ENCODE measurements around the gene CST8.

Gene CST8

DNA sequence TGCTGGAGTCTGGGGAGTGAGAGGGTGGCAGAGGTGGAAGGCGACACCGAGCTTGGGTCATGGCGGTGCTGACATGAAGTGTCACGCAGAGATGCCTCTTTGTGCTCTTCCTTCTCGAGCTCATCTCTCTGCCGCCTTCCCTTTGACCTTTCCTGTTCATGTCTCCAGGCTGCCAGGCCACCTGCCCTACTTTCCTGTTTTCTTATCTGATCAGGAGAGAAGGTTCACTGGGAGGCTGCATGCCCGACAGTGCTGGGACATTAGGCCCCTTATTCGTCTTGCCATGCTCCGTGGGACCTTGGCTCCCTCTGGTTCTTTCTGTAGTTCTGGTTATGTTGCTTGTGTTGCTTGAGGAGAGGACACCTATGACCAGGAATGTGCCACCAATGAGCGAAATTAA is 33.2 kb downstream of the CST8 start:
- DNase-seq (ENCODE audit: low spot score) = no peak

DNA sequence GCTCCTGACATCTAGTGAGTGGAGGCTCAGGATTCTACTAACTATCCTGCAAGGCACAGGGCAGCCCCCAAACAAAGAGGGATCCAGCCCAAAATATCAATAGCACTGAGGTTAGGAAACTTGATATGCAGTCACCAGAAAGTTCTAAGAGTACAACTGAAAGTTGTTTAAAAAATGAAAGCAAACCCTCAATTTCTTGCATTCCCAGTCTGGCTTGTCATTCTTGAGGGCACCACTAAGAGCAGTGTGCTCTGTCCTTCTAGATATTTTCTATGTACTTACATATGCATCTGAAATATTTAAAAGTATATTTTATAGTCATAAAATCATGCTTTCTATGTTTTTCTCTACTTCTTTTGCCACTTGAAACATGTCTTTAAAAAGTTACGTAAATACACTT is 35.9 kb downstream of the CST8 start:
- no peak for DNase-seq (ENCODE audit: low spot score)

DNA sequence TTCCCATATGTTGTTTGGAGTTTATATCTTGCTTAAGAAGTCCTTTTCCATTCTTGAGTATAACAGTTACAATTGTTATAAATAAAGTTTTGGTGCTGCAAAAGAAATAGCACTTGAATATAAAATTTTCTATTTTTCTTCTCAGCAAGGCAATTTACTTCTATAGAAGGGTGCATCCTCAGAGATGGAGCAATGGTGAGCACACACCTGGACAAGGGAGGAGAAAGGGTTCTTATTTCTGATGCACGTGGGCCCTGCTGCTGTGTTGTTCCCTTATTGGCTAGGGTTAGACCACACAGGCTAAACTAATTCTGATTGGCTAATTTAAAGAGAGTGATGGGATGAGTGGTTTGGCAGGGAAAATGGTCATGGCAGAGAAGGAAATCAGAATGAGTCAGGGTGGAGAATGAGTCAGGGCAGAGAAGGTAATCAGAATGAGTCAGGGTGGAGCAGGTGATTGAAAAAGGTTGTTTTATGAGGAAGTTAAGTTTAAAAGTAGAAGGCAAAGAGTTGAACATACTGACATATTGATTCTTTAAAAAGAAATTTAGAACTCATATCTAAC is 38.0 kb downstream of the CST8 start:
- DNase-seq (ENCODE audit: low spot score) = no peak

DNA sequence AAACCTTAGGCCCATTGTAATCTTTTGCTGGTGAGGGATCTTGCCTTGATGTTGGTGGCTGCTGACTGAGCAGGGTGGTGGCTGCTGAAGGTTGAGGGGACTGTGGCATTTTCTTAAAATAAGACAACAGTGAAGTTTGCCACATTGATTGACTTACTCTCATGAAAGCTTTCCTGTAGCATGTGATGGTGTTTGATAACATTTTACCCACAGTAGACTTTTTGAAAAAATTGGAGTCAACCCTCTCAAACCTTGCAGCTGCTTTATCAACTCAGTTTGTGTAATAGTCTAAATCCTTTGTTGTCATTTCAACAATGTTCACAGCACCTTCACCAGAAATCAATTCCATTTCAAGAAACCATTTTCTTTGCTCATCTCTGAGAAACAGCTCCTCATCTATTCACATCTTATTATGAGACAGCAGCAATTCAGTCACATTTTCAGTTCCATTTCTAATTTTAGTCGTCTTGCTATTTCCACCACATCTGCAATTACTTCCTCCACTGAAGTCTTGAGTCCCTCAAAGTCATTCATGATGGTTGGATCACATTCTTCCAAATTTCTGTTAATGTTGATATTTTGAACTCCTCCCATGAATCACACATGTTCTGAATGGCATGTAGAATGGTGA is 40.1 kb downstream of the CST8 start:
- DNase-seq (ENCODE audit: low spot score) = no peak

DNA sequence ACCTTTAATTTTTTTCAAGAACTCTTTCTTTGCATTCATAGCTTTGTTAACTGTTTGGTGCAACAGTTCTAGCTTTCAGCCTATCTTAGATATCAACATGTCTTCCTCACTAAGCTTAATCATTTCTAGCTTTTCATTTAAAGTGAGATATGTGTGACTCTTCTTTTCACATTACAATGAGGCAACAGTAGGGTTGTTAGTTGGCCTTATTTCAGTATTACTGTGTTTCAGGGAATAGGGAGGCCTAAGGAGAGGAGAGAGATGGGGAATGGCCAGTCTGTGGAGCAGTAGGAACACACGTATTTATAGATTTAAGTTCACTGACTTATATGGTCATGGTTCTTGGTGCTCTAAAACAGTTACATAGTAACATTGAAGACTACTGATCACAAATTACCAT is 41.6 kb downstream of the CST8 start:
- no peak for DNase-seq (ENCODE audit: low spot score)

DNA sequence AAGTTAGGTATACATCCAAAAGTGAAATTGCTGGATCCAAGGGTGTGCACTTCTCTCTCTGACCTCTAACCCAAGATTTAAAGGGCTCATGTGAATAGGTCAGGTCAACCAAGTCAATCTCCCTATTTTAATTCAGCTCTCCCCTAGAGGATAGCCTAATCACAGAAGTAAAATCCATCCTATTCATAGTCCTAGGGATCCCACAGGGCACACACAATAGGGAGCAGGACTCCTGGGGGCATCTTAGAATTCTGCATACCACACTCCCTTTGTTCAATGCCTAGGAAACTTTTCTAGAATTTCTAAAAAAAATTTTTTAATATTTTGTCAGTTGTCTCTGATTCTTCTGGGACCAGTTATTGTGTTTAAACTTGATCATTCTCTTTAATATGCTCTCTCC is 42.2 kb downstream of the CST8 start:
- no peak for DNase-seq (ENCODE audit: low spot score)

DNA sequence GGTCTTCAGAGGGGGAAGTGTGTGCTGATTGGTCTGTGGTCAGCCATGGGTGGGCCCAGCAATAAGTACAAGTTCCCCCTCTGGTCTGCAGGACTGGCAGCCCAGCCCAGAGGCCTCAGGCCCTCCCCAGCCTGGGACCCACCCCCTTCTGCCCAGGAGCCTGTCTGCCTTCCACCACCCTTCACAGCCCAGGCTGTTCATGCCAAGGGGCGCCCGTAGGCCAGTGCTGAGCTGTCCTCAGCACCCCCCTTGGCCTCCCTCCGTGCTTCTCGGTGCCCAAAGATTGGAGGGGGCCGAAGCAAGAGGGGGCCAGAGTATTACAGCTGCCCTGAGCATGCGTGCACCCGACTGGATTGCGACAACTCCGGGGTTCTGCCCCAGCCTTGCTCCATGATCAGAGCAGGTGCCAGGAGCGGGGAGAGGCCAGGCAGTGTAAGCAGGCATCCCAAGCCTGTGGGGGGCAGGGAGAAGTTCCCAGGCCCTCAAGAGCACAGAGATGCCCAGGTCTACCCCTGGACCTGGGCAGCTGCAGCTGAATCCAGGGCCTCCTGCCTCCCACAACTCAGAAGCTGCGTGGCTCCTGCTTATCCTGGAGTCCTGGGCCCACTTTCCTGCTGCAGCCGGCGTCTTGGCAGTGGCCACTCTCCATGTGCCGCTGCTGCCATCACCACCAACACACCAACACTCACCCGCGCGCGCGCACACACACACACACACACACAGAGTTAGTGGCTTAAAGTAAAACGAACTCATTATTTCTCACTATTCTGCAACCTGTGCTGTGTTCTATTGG is 44.1 kb downstream of the CST8 start:
- DNase-seq (ENCODE audit: low spot score) = no peak

DNA sequence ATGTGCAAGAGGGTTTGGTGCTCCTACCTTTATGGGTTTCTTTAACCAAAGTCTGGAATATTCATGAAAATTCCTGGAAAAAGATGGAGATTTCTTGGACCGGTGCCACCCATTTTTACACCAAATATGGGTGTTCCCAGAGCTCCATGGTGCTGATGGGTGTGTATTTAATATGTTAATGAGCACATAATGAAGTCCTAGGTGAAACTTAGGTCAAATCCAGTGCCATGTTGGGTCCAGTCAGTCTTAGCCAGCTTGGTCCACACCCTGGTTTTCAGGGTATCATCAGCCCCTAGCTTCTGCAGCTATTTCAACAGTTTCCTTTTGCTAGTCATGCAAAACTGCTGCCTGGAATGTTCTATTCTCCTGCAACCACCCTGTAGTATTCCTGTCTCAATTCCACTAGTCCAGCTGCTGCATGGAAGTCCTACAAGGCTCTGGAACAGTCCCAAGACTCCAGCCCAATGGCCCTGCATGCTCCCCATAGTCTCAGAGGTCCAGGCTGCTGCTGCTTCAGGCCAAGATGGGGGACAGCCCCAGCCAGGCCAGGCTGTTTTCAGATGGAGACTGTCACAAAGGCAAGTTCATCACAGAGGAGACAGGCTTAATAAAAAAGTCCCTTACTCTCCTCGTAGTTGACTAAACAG is 45.5 kb downstream of the CST8 start:
- no peak for DNase-seq (ENCODE audit: low spot score)

DNA sequence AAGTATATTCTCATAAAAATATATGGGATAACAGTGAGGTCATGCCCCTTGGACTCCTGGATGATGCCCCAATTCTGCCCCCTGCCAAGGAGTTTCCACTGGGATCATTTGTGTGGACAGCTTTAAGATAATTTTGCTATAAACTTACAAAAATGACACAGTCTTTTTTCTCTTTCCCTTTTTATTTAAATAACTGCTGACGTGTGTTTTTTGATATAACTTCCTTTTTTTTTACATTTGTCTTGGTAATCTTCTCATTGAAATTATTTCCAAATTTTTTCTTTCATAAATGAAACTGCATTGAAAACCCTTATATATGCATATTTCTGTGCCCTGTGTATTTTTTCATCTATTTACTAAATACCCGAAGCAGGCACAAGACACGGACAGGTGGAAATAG is 46.1 kb downstream of the CST8 start:
- no peak for DNase-seq (ENCODE audit: low spot score)

DNA sequence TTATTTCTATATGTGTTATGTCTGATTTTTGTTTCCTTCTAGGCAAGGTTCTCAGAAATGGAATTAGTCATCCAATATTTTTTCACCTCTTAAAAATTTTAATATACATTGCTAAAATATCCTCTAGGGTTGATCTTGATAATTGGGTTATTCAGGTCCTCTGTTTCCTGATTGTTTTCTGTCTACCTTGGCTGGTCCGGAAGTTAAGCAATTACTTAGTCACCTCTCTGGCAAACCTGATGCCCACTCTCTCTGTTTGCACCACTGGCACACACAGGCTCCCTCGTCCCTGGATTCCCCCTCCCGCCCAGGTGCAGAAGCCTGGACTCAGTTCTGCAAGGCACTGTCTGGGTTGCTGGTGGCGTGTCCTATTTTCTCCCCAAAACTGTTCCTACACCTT is 49.7 kb downstream of the CST8 start:
- no peak for DNase-seq (ENCODE audit: low spot score)

DNA sequence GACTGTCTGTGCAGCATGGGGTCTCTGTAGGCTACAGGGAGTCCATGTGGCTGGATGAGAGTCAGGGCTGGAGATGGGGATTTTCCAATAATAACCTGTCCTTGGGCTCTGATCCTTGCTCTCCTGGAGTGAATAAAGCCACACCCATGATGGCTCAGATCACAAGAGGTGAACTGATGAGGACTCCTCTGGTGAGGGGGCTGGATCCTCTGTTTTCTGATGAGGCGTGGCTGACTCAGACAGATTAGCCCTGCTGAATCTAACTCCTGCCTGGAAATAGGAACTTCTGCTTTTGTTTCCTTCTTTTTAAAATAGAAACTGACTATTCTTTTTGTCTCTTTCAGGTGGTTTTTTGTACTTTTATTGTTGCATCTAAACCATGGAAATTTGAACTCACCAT is 50.4 kb downstream of the CST8 start:
- no peak for DNase-seq (ENCODE audit: low spot score)

DNA sequence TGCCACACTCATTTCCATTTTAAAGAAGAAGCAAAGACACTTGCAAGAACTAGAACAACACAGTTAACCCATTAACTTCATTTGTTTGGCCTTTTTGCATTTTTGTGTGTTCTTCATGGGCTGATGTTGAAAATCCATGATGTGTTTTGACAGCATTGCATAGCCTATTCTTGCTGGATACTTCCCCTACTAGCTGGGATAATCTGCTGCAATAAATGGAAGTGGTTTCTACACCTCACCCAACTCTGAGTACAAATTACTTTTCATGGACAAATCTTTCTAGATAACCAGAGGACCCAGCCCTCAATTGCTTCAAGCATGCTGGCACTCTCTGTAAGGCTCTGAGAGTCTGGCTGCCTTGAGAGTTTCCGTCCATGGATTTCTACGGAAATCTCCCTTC is 50.9 kb downstream of the CST8 start:
- DNase-seq (ENCODE audit: low spot score) = no peak

DNA sequence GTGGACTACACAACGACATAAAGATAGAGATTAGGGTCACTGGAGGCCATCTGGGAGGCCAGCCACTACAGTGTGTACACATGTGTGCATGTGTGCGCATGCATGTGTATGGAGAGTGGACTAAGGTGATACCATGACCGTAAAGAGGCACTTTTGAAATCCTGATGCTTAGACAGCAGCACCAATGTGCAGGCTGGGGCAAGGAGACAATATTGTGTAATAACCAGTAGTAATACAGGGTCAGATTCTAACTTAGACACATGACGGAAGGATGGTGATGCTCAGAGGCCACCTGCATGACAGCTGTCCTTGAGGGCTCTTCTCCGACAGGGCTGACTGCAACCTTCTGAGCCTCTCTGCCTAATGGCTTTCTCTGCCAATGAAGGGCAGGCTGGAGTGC is 51.9 kb downstream of the CST8 start:
- DNase-seq (ENCODE audit: low spot score) = no peak

DNA sequence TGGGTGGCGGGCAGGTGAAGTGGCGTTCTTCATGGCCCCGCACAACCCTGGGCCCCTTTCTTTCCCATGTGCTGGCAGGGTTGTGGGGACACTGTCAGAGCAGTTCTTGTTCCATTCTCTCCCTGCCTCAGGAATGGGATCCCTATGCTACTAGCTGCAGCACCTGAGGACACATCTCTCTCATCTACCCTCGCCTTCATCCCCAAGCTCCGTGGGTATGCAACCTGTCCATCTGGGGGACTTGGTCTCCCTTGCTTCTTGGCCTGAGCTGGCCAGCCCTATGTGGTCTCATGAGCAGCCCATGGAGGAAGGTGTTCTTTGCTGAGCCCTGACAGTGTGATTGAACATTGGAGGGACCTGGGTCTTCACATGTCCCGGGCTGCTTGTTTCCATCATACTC is 53.2 kb downstream of the CST8 start:
- no peak for DNase-seq (ENCODE audit: low spot score)
